Ishikawa (cell line): ENCODE results near the gene DGKQ.
A peak's percentile ranks its signal among the peaks of the same experiment; 100 is the strongest.

ENCODE experiments used
- CEBPB ChIP-seq: IDR thresholded peaks from 2 replicates; pipeline ENCODE4 v1.6.1; 2012
- CREB1 ChIP-seq: IDR thresholded peaks from 2 replicates; pipeline ENCODE4 v1.6.1; 2012; ENCODE audit warnings: low read depth
- EGR1 ChIP-seq: IDR thresholded peaks from 2 replicates; pipeline ENCODE4 v1.6.1; 2012
- EP300 ChIP-seq: IDR thresholded peaks from 2 replicates; pipeline ENCODE4 v1.6.1; 2012; ENCODE audit warnings: borderline replicate concordance
- FOXM1 ChIP-seq: IDR thresholded peaks from 2 replicates; pipeline ENCODE4 v1.6.1; 2012; ENCODE audit warnings: low read depth, borderline replicate concordance
- MAX ChIP-seq: IDR thresholded peaks from 2 replicates; pipeline ENCODE4 v1.6.1; 2012
- NFIC ChIP-seq: IDR thresholded peaks from 2 replicates; pipeline ENCODE4 v1.6.1; 2012
- RAD21 ChIP-seq: IDR thresholded peaks from 2 replicates; pipeline ENCODE4 v1.6.1; 2012; ENCODE audit warnings: low read depth
- TAF1 ChIP-seq: IDR thresholded peaks from 2 replicates; pipeline ENCODE4 v1.6.1; 2012; ENCODE audit warnings: low read depth, mild to moderate bottlenecking
- TCF12 ChIP-seq: IDR thresholded peaks from 2 replicates; pipeline ENCODE4 v1.6.1; 2012; ENCODE audit warnings: low read depth
- TEAD4 ChIP-seq: IDR thresholded peaks from 2 replicates; pipeline ENCODE4 v1.6.1; 2012
- USF1 ChIP-seq: IDR thresholded peaks from 2 replicates; pipeline ENCODE4 v1.6.1; 2012
- YY1 ChIP-seq: IDR thresholded peaks from 2 replicates; pipeline ENCODE4 v1.6.1; 2012; ENCODE audit warnings: low read depth
- ZBTB7A ChIP-seq: IDR thresholded peaks from 2 replicates; pipeline ENCODE4 v1.6.1; 2012; ENCODE audit warnings: low read depth
- TF ChIP-seq, protein P1 (sequence below): IDR thresholded peaks from 2 replicates; pipeline ENCODE4 v1.6.1; 2012; ENCODE audit warnings: low read depth, mild to moderate bottlenecking

The DGKQ gene

DNA sequence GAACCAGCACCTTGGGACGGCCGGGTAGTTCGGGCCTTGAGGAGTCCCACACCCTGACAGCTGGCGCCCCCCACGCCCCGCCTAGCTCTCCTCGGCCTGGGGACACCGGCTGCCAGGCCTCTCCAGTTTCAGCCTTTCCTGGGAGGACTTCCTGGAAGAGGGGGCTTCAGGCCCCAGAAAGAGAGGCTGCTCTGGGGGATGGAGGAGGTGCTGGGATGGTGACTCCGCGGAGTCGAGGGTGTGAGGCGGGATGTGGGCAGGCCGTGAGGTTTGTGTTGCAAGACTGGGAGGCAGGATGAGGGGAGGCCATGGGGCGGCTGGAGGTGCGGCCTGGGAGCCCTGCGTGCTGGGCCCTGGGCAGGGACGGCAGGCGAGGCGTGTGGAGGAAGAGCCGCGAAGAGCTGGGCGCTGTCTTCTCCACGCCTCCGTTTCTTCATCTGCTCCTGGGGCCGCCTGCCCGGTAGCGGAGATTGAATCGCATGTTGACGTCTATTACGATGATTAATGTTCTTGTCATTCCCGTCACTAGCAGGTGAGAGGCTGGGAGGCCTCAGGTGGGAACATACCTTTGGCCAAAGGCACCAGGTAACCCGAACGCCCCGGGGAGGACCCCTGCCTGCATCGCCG lies 37.1 kb upstream of the DGKQ start:
- TF ChIP-seq FOXM1 (no peak), TEAD4 (0 out of 2 replicates have a peak, but pooled peaks have one; percentile 8), EP300 (no peak), TCF12 (peak; percentile 18; the same call in 1 of the 2 replicates), TAF1 (no peak), CEBPB (peak; percentile 44; the same call in 1 of the 2 replicates), USF1 (peak; percentile 4; the same call in 1 of the 2 replicates), YY1 (no peak), MAX (peak; percentile 80), CREB1 (no peak), RAD21 (no peak)

GRCh38 chr4:1009542-1010394 lies 36.4 kb upstream of the DGKQ start:
- TF ChIP-seq RAD21 (no peak), FOXM1 (no peak), MAX (peak; percentile 35; the same call in 1 of the 2 replicates), USF1 (no peak), TAF1 (no peak; the same call in 1 of the 2 replicates), CEBPB (no peak), TEAD4 (no peak), NFIC (no peak), EP300 (no peak), EGR1 (peak; percentile 73), TCF12 (no peak), ZBTB7A (peak; percentile 66), YY1 (no peak), CREB1 (no peak)
- TF ChIP-seq, protein P1, sequence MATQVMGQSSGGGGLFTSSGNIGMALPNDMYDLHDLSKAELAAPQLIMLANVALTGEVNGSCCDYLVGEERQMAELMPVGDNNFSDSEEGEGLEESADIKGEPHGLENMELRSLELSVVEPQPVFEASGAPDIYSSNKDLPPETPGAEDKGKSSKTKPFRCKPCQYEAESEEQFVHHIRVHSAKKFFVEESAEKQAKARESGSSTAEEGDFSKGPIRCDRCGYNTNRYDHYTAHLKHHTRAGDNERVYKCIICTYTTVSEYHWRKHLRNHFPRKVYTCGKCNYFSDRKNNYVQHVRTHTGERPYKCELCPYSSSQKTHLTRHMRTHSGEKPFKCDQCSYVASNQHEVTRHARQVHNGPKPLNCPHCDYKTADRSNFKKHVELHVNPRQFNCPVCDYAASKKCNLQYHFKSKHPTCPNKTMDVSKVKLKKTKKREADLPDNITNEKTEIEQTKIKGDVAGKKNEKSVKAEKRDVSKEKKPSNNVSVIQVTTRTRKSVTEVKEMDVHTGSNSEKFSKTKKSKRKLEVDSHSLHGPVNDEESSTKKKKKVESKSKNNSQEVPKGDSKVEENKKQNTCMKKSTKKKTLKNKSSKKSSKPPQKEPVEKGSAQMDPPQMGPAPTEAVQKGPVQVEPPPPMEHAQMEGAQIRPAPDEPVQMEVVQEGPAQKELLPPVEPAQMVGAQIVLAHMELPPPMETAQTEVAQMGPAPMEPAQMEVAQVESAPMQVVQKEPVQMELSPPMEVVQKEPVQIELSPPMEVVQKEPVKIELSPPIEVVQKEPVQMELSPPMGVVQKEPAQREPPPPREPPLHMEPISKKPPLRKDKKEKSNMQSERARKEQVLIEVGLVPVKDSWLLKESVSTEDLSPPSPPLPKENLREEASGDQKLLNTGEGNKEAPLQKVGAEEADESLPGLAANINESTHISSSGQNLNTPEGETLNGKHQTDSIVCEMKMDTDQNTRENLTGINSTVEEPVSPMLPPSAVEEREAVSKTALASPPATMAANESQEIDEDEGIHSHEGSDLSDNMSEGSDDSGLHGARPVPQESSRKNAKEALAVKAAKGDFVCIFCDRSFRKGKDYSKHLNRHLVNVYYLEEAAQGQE: no peak

DNA sequence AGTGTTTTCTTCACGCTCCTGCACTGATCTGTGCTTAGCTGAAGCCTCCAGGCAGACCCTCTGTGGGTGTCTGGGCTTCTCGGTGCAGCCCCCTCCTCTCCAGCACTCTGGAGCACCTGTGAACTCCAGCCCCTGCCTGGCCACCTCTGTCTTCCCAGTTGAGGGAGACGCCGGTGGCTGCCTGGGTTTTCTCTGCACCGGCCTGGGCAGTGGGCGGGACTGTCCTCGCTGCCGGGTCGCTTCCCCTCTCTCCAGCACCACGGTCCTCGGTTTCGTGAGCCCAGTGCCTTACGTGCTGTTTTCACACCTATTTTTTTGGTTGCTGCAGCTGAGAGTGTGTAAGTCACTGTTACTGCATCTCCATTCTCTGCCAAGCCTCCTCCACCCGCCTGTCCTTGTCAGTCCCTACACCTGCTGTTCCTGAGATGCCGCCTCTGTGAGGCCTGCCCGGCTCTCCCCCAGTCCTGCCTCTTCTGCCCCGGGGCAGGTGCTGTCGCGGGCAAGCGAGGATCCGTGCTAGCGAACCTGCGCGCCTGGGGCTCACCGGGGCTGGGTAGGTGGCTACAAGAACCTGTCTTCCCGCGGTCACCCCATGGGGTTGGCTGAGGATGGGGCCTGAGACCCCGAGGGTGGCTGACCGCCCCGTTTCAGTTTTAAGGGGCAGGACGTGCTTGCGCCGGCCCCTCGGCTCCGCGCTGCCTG lies 35.6 kb upstream of the DGKQ start:
- no peak for TF ChIP-seq CEBPB
- TF ChIP-seq MAX: 0 out of 2 replicates have a peak, but pooled peaks have one; percentile 18
- peak; percentile 67 for TF ChIP-seq ZBTB7A

DNA sequence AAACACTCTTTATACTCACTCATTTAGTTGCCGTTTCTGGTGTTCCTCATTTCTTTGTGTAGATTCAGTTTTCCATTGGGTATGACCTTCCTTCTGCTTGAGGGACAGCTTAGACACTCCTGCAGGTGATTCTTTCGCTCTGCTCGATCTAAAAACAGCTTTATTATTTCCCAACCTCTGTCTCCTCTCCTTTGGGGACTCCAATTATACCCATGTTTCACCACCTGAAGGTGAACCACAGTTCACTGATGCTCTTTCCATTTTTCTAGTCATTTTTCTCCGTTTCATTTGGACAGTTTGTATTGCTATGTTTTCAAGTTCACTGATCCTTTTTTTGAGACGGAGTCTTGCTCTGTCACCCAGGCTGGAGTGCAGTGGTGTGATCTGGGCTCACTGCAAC lies 33.5 kb upstream of the DGKQ start:
- TF ChIP-seq, protein P1: no peak
- TF ChIP-seq TAF1 (no peak), FOXM1 (no peak), CEBPB (no peak), NFIC (no peak), EGR1 (no peak), ZBTB7A (no peak), RAD21 (no peak), MAX (no peak), TEAD4 (no peak), EP300 (no peak), TCF12 (no peak), CREB1 (no peak), YY1 (no peak), USF1 (no peak)
